ENCODE data around the gene HNF1A.

- TF ChIP-seq ZNF549 (CRISPR knock-in tag; IDR thresholded peaks at IDR 0.05) (no peak), CREB3 (CRISPR knock-in tag; IDR thresholded peaks at IDR 0.05) (no peak), HNRNPL (IDR thresholded peaks at IDR 0.05; ENCODE audit: low read depth, low read length) (no peak), AGO1 (IDR thresholded peaks at IDR 0.05; ENCODE audit: low read depth, low read length, poor library complexity, severe bottlenecking) (no peak), ZNF704 (CRISPR knock-in tag; IDR thresholded peaks at IDR 0.05; ENCODE audit: borderline replicate concordance) (no peak), GABPB1 (CRISPR knock-in tag; IDR thresholded peaks at IDR 0.05) (no peak), USF2 (IDR thresholded peaks at IDR 0.05; ENCODE audit: low read depth, low read length) (no peak), USF2 (CRISPR knock-in tag; IDR thresholded peaks at IDR 0.05; ENCODE audit: borderline replicate concordance) (no peak), HMG20B (CRISPR knock-in tag; conservative IDR thresholded peaks at IDR 0.05) (no peak), ZNF292 (CRISPR knock-in tag; IDR thresholded peaks at IDR 0.05; ENCODE audit: borderline replicate concordance, low read depth) (no peak), SIN3A (IDR thresholded peaks at IDR 0.05; ENCODE audit: borderline replicate concordance, low read depth, low read length) (no peak), CBFB (CRISPR knock-in tag; IDR thresholded peaks at IDR 0.05) (no peak), ISX (CRISPR knock-in tag; conservative IDR thresholded peaks at IDR 0.05) (no peak), E2F2 (CRISPR knock-in tag; IDR thresholded peaks at IDR 0.05; ENCODE audit: borderline replicate concordance) (no peak)
Measured at GRCh38 chr12:120982659-120983058, 4.3 kb downstream of the HNF1A start.

All from HepG2 (cell line).